Prostate gland (tissue), 2 donors: Measurements from ENCODE around the gene TERC.

Source experiments
- CTCF ChIP-seq, 4 experiments: fragments of 200-600 bp in 2 of 4; fragments of 450-650 bp in 2 of 4; sonication (generic) in 2 of 4; IDR thresholded peaks; 1 replicate in 3 of 4; 2 replicates in 1 of 4; pipeline ENCODE4 v1.5.1; 2016 to 2019; ENCODE audit warnings: antibody characterized with exemption in 4 of 4, mild to moderate bottlenecking in 2 of 4, moderate library complexity in 2 of 4
- POLR2A ChIP-seq: fragments of 450-650 bp; IDR thresholded peaks from one replicate; pipeline ENCODE4 v1.6.1; 2016; ENCODE audit warnings: antibody characterized with exemption, mild to moderate bottlenecking
- POLR2AphosphoS5 ChIP-seq: sonication (generic); formaldehyde crosslinking; IDR thresholded peaks from one replicate; pipeline ENCODE4 v1.6.1; 2017; ENCODE audit warnings: antibody characterized with exemption

- TF ChIP-seq CTCF (IDR thresholded peaks at IDR 0.05): no peak
- no peak for TF ChIP-seq POLR2AphosphoS5
- no peak for TF ChIP-seq POLR2A
These were observed 42.1 kb downstream of the TERC start for GRCh38 chr3:169722724-169723123.
